Measurements from ENCODE around the gene ISYNA1. TPM values are rescaled to one million over a fixed set of nuclear protein-coding genes. Genes with fewer than 3 reads are reported as not detected.

ISYNA1 gene
- total RNA-seq, 1 donor = 8.0 TPM

DNA sequence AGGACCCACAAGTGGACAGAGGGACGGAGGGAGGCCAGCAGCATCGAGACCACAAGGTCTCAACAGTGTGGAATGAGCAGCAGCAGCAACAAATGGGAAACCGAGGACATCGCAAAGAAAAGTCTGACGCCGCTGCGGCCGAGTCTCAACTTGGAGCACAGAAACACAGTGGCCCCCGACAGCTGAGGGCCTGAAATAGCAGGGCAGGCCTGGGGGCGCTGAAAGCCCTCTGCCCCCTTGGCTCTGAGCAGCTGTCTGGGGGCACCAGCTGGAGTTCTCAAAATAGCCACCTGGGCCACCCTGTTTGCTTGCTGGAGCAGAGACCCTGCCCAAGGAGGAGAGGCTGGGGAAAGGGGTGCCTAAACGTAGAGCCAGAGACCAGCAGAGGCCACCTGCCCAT is 5.9 kb upstream of the ISYNA1 start:
- Histone ChIP-seq H3K4me2 (ENCODE audit: insufficient read depth, low read length) (no peak overlapping the region), H3K27me3 (ENCODE audit: insufficient read depth, low read length) (no peaks in the 10 kb centered on the region), H3K9me3 (ENCODE audit: low read depth, low read length) (no peaks in the 10 kb centered on the region), H3K27ac (ENCODE audit: low read depth, low read length) (no peak overlapping the region), H2AFZ (ENCODE audit: low read length) (no peak overlapping the region), H4K20me1 (ENCODE audit: insufficient read depth, low read length) (peaks cover 66% of the 10 kb centered on the region), H3K79me2 (ENCODE audit: insufficient read depth, low read length) (peaks cover 19% of the 10 kb centered on the region), H3K4me3 (ENCODE audit: insufficient read depth, low read length) (no peak overlapping the region), H3K36me3 (ENCODE audit: insufficient read depth, low read length) (peaks cover 36% of the 10 kb centered on the region), H3K4me1 (ENCODE audit: insufficient read depth, low read length) (peaks cover 8% of the 10 kb centered on the region)
- DNase-seq (ENCODE audit: insufficient read length, low spot score, missing footprints) = no peak
- TF ChIP-seq, protein P1, sequence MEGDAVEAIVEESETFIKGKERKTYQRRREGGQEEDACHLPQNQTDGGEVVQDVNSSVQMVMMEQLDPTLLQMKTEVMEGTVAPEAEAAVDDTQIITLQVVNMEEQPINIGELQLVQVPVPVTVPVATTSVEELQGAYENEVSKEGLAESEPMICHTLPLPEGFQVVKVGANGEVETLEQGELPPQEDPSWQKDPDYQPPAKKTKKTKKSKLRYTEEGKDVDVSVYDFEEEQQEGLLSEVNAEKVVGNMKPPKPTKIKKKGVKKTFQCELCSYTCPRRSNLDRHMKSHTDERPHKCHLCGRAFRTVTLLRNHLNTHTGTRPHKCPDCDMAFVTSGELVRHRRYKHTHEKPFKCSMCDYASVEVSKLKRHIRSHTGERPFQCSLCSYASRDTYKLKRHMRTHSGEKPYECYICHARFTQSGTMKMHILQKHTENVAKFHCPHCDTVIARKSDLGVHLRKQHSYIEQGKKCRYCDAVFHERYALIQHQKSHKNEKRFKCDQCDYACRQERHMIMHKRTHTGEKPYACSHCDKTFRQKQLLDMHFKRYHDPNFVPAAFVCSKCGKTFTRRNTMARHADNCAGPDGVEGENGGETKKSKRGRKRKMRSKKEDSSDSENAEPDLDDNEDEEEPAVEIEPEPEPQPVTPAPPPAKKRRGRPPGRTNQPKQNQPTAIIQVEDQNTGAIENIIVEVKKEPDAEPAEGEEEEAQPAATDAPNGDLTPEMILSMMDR (IDR thresholded peaks at IDR 0.05; ENCODE audit: extremely low read depth, low read depth, low read length) = no peak

- peaks cover 15% of the 10 kb centered on the region for H3K79me2 ChIP-seq (ENCODE audit: insufficient read depth, low read length)
- peaks cover 66% of the 10 kb centered on the region for H4K20me1 ChIP-seq (ENCODE audit: insufficient read depth, low read length)
- H3K27ac ChIP-seq (ENCODE audit: low read depth, low read length) = no peak overlapping the region
- no peak overlapping the region for H3K4me2 ChIP-seq (ENCODE audit: insufficient read depth, low read length)
- H3K4me1 ChIP-seq (ENCODE audit: insufficient read depth, low read length) = peaks cover 12% of the 10 kb centered on the region
- H3K27me3 ChIP-seq (ENCODE audit: insufficient read depth, low read length) = no peaks in the 10 kb centered on the region
- peaks cover 31% of the 10 kb centered on the region for H3K36me3 ChIP-seq (ENCODE audit: insufficient read depth, low read length)
- TF ChIP-seq, protein P1 (IDR thresholded peaks at IDR 0.05; ENCODE audit: extremely low read depth, low read depth, low read length) = no peak
- no peak overlapping the region for H2AFZ ChIP-seq (ENCODE audit: low read length)
- no peak overlapping the region for H3K4me3 ChIP-seq (ENCODE audit: insufficient read depth, low read length)
- no peak for DNase-seq (ENCODE audit: insufficient read length, low spot score, missing footprints)
- no peaks in the 10 kb centered on the region for H3K9me3 ChIP-seq (ENCODE audit: low read depth, low read length)
These were observed 5.5 kb upstream of the ISYNA1 start for GRCh38 chr19:18443406-18443805.

DNA sequence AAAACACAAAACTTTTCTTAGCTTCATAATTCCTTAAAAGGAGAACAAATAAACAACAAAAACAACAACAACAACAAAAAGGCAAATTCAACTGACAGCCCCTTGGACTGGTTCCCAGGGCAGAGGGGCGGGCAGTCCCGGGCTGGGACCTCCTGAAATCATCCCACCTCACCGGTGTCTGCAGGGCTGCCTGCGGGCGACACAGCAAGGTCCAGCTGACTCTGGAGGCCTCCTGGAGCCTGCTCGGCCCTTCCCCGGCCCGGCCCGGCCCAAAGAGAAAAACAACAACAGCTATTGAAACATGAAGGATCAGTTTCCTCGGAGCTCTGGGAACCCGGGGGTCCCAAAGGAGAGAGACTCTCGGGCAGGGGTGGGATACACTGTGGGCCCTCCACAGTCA is 5.0 kb upstream of the ISYNA1 start:
- Histone ChIP-seq H3K4me2 (ENCODE audit: insufficient read depth, low read length) (no peak overlapping the region), H3K4me1 (ENCODE audit: insufficient read depth, low read length) (peaks cover 16% of the 10 kb centered on the region), H2AFZ (ENCODE audit: low read length) (no peak overlapping the region), H3K36me3 (ENCODE audit: insufficient read depth, low read length) (peaks cover 28% of the 10 kb centered on the region), H3K27ac (ENCODE audit: low read depth, low read length) (no peak overlapping the region), H3K79me2 (ENCODE audit: insufficient read depth, low read length) (peaks cover 11% of the 10 kb centered on the region), H3K27me3 (ENCODE audit: insufficient read depth, low read length) (no peaks in the 10 kb centered on the region), H3K4me3 (ENCODE audit: insufficient read depth, low read length) (no peak overlapping the region), H3K9me3 (ENCODE audit: low read depth, low read length) (no peaks in the 10 kb centered on the region), H4K20me1 (ENCODE audit: insufficient read depth, low read length) (peaks cover 62% of the 10 kb centered on the region)
- TF ChIP-seq, protein P1 (IDR thresholded peaks at IDR 0.05; ENCODE audit: extremely low read depth, low read depth, low read length) = no peak
- DNase-seq (ENCODE audit: insufficient read length, low spot score, missing footprints) = no peak

DNA sequence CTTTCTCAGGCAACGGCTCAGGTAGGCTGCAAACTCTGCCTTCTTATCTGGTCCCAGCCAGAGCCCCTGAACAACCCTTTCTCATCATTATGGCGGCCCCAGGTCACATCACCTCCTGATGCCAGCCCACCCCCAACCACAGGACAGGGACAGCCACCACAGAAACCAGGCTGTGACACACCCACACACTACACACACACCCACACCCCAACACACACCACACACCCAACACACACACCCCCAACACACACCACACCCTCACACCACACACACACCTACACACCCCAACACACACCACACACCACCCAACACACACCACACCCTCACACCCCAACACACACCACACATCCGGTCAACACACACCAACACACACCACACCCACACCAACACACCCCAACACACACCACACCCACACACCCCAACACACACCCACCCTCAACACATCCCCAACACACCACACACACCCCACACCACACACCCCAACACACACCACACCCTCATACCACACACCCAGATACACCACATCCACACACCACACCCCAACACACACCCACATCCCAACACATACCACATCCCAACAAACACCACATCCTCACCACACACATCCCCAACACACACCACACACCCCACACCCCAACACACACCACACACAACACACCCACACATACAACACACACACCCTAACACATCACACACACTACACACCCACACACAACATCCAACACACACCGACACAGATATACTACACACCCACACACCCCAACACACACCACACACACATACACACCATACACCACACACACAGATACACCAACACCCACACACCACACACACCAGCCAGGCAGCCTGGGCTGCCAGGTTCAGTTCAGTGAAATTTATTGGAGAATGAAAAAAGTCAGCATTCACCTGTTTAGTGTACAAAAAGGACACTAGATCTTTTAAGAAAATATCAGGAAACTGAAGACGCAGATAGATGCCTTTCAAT is 4.2 kb upstream of the ISYNA1 start:
- Histone ChIP-seq H3K4me1 (ENCODE audit: insufficient read depth, low read length) (peaks cover 19% of the 10 kb centered on the region), H3K79me2 (ENCODE audit: insufficient read depth, low read length) (peaks cover 5% of the 10 kb centered on the region), H3K4me2 (ENCODE audit: insufficient read depth, low read length) (no peak overlapping the region), H3K4me3 (ENCODE audit: insufficient read depth, low read length) (no peak overlapping the region), H3K27me3 (ENCODE audit: insufficient read depth, low read length) (no peaks in the 10 kb centered on the region), H3K36me3 (ENCODE audit: insufficient read depth, low read length) (peaks cover 22% of the 10 kb centered on the region), H3K27ac (ENCODE audit: low read depth, low read length) (no peak overlapping the region), H4K20me1 (ENCODE audit: insufficient read depth, low read length) (peaks cover 55% of the 10 kb centered on the region), H3K9me3 (ENCODE audit: low read depth, low read length) (no peaks in the 10 kb centered on the region), H2AFZ (ENCODE audit: low read length) (no peak overlapping the region)
- peak; percentile 80 for DNase-seq (ENCODE audit: insufficient read length, low spot score, missing footprints)
- TF ChIP-seq, protein P1 (IDR thresholded peaks at IDR 0.05; ENCODE audit: extremely low read depth, low read depth, low read length) = no peak

Data from osteoblast (primary cell).